Breast epithelium (tissue), 3 donors: ENCODE measurements around the gene CSNK2A1.

Source experiments
- CTCF ChIP-seq, 3 donors: fragments of 450-650 bp; IDR thresholded peaks; one replicate each; pipeline ENCODE4 v1.5.1; 2016 to 2017; ENCODE audit warnings: antibody characterized with exemption in 3 of 3, mild to moderate bottlenecking in 3 of 3, moderate library complexity in 3 of 3
- POLR2A ChIP-seq: fragments of 450-650 bp; IDR thresholded peaks from one replicate; pipeline ENCODE4 v1.6.1; 2016; ENCODE audit warnings: antibody characterized with exemption, mild to moderate bottlenecking, moderate library complexity

DNA sequence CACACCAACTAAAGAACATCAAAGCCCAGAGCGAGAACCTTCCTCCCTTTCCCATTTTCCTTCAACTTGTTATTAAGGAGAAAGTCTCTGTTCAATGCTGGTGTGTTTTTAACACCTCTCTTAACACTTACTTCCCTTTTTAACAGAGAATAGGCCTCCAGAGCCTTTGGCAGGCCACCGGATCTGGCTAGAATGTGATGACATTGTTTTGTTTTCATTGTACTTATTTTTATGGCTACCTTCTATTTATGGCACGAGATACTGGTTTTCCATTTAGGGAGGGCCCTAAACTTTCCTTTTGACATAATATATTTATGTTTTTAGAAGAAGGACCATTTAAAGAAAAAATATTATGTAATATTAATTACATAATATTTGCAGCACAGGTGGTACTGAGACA, 44.9 kb upstream of the CSNK2A1 start:
- TF ChIP-seq POLR2A (no peak), CTCF (IDR thresholded peaks at IDR 0.05) (no peak)
